Glutamatergic neuron (in vitro differentiated cells): ENCODE data around the gene LRRC26. TPM values are rescaled to one million over a fixed set of nuclear protein-coding genes. Genes with fewer than 3 reads are reported as not detected.
"Not testable (repeated sequence)": the region's sequence is repeated elsewhere in the genome, so short reads cannot be mapped to it uniquely, and the experiment has no call there.

Source experiments
- DNase-seq: peaks from one replicate; pipeline ENCODE4 v3.0.0; 2022
- H3K27ac Mint-ChIP-seq: one replicate; pipeline ENCODE4 v1.8.0; 2020; ENCODE audit warnings: mild to moderate bottlenecking, mixed read lengths, inconsistent platforms; ENCODE audit not compliant: unreplicated experiment
- H3K27me3 Mint-ChIP-seq: one replicate; pipeline ENCODE4 v1.8.0; 2020; ENCODE audit warnings: mild to moderate bottlenecking, moderate library complexity, mixed read lengths, inconsistent platforms; ENCODE audit not compliant: unreplicated experiment
- H3K36me3 Mint-ChIP-seq: one replicate; pipeline ENCODE4 v1.8.0; 2020; ENCODE audit warnings: mild to moderate bottlenecking, mixed read lengths, inconsistent platforms; ENCODE audit not compliant: unreplicated experiment
- H3K4me1 Mint-ChIP-seq: one replicate; pipeline ENCODE4 v1.8.0; 2020; ENCODE audit warnings: mild to moderate bottlenecking, low read depth, mixed read lengths, inconsistent platforms; ENCODE audit not compliant: unreplicated experiment
- H3K4me3 Mint-ChIP-seq: one replicate; pipeline ENCODE4 v1.8.0; 2020; ENCODE audit warnings: mild to moderate bottlenecking, mixed read lengths, inconsistent platforms; ENCODE audit not compliant: unreplicated experiment
- H3K9me3 Mint-ChIP-seq: one replicate; pipeline ENCODE4 v1.8.0; 2020; ENCODE audit warnings: mild to moderate bottlenecking, moderate library complexity, mixed read lengths, inconsistent platforms; ENCODE audit not compliant: unreplicated experiment
- total RNA-seq: library from RNA; stranded (reverse); fragmentation: NEBNext Ultra II Directional; extraction: Animal tissue kit (Norgen Biotek cat#: 25700); gene quantifications from one replicate; pipeline ENCODE4 v1.2.1, GENCODE V29; 2021; ENCODE audit not compliant: unreplicated experiment
- TF ChIP-seq, protein P1 (sequence below): fragments of 200-600 bp; sonication (generic); IDR thresholded peaks from one replicate; pipeline ENCODE4 v1.5.0; 2021; ENCODE audit not compliant: partially characterized antibody, unreplicated experiment

Gene LRRC26
- total RNA-seq, 1 donor from 2014 or later, result 0.98 TPM

DNA sequence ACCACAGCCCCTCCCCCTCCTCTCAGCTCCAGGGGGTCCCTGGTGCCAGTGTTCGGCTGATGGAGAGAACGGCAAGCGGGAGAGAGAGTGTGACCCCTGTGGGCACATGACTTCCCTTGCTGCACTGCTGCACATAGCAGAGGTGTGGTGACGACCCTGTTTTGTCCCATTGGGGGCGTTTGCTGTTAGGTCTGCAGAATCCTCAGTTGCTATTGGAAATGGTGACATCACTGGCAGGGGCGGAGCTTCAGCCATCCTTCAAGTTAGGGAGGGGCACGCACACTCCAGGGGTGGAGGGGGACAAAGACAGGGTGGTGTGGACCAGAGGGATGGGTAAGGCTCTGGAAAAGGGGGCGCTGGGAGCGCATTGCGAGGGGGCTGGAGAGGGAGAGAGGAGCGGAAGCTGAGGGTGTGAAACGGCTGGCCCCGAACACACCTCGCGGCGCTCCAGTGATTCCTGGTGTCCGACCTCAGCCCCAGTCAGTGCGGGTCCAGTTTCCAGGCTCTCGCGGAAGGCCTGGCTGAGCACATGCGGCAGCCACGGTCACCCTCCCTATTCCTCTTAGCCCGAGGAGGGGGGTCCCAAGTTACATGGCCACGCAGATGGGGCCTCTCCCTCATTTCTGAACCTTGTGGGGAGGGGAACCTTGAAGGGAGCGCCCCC, 31.7 kb downstream of the LRRC26 start:
- peaks cover 31% of the 10 kb centered on the region for H3K27me3 Mint-ChIP-seq
- peak overlapping the region; percentile 22 for H3K27ac Mint-ChIP-seq
- TF ChIP-seq, protein P1, sequence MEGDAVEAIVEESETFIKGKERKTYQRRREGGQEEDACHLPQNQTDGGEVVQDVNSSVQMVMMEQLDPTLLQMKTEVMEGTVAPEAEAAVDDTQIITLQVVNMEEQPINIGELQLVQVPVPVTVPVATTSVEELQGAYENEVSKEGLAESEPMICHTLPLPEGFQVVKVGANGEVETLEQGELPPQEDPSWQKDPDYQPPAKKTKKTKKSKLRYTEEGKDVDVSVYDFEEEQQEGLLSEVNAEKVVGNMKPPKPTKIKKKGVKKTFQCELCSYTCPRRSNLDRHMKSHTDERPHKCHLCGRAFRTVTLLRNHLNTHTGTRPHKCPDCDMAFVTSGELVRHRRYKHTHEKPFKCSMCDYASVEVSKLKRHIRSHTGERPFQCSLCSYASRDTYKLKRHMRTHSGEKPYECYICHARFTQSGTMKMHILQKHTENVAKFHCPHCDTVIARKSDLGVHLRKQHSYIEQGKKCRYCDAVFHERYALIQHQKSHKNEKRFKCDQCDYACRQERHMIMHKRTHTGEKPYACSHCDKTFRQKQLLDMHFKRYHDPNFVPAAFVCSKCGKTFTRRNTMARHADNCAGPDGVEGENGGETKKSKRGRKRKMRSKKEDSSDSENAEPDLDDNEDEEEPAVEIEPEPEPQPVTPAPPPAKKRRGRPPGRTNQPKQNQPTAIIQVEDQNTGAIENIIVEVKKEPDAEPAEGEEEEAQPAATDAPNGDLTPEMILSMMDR, result no peak

DNA sequence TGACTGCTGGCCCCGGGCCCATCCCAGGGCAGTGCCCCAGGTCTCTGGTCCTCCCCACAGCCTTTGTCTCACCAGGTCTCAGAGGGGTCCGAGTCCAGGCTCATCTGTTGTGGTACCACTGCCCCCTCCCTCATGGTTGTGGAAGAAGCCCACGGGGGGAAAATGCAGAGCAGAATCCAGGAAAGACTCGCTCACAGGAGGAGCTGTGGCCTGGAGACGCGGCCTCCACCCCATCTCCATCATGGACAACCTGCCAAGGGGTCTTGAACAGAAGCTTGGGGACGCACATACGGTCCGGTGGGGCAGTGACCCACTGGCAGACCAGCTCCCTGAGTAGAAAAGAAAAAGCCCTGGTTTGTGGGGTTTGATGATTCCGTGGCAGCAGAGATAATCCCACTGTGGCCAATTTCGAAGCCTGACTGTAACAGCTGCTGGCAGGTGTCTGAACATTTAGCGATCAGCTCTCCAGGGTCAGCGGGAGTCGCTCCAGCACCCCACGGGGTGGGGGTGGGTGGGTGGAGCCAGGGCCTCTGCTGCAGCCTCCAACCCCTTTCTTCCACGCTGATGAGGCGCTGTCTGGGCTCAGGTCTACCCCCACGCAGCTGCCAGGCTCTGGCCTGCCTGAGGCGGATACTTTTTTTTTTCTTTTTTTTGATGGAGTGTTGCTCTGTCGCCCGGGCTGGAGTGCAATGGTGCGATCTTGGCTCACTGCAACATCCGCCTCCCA, 32.8 kb downstream of the LRRC26 start:
- H3K4me3 Mint-ChIP-seq, result no peak overlapping the region
- no peaks in the 10 kb centered on the region for H3K36me3 Mint-ChIP-seq
- H3K4me1 Mint-ChIP-seq, result peaks cover 7% of the 10 kb centered on the region
- peak overlapping the region; percentile 73 for H3K27ac Mint-ChIP-seq
- H3K9me3 Mint-ChIP-seq, result peaks cover 11% of the 10 kb centered on the region
- TF ChIP-seq, protein P1, result no peak
- DNase-seq, result peak; percentile 56
- H3K27me3 Mint-ChIP-seq, result peaks cover 27% of the 10 kb centered on the region

More for the DNA sequence above, 31.7 kb downstream of the LRRC26 start:
- peaks cover 9% of the 10 kb centered on the region for H3K9me3 Mint-ChIP-seq
- peaks cover 7% of the 10 kb centered on the region for H3K4me1 Mint-ChIP-seq
- peak; percentile 80 for DNase-seq
- H3K36me3 Mint-ChIP-seq, result no peaks in the 10 kb centered on the region
- peak overlapping the region; percentile 81 for H3K4me3 Mint-ChIP-seq

DNA sequence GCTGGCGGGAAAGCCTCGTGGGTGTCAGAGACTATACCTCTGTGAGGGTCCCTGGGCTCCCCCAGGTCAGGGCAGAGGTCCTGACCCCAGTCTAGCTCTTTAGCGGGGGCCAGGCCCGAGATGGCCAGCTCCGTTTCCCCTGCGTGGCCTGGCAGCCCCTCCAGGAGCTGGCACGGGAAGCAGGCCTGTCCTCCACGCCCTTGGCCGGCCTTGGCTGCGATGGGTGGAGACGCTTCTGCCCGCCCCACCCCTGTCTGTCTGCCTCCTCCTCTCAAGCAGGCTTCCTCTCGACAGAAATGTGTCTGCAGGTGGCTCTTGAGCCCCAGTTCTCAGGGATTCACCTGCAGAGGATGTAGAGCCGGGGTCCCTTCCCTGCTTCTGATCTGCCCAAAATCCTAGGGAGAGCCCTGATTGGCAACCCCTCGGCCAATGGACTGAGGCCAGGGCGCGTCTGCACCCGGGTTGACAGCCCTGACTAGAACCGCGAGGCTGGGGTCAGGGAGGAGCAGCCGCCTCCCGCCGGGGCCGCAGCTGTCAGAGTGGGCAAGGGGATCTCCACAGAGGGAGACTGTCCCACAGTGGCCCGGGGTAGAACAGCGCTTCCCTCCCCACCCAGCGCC, 33.5 kb downstream of the LRRC26 start:
- H3K4me1 Mint-ChIP-seq, result peaks cover 7% of the 10 kb centered on the region
- H3K27me3 Mint-ChIP-seq, result peaks cover 24% of the 10 kb centered on the region
- no peak overlapping the region for H3K4me3 Mint-ChIP-seq
- peaks cover 11% of the 10 kb centered on the region for H3K9me3 Mint-ChIP-seq
- H3K27ac Mint-ChIP-seq, result no peak overlapping the region
- DNase-seq, result no peak
- no peaks in the 10 kb centered on the region for H3K36me3 Mint-ChIP-seq
- TF ChIP-seq, protein P1, result no peak

DNA sequence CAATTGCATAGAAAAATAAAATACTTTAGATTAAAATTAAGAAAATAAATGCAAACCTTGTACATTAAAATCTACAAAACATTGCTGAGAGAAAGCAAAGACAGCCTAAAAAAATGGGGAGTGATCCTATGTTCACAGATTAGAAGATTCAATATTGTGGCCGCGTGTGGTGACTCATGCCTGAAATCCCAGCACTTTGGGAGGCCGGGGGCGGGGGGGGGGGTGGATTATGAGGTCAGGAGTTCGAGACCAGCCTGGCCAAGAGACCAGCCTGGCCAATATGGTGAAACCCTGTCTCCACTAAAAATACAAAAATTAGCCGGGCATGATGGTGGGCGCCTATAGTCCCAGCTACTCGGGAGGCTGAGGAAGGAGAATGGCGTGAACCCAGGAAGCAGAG, 34.7 kb downstream of the LRRC26 start:
- not testable (repeated sequence) for H3K4me3 Mint-ChIP-seq, H3K4me1 Mint-ChIP-seq, DNase-seq, H3K27ac Mint-ChIP-seq, H3K9me3 Mint-ChIP-seq, H3K36me3 Mint-ChIP-seq
- H3K27me3 Mint-ChIP-seq, result peaks cover 18% of the 10 kb centered on the region

DNA sequence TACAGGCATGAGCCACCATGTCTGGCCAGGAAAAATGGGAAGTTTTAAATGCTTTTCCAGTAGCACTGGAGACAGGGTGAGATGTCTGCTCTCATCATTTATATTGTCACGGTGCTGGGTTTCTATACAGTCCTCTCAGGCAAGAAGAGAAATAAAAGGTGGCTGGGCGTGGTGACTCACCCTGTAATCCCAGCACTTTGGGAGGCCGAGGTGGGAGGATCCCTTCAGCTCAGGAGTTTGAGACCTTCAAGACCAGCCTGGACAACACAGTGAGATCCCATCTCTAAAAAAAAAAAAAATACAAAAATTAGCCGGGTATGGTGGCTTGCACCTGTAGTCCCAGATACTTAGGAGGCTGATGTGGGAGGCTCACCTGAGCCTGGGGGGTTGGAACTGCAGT, 35.7 kb downstream of the LRRC26 start:
- no peaks in the 10 kb centered on the region for H3K36me3 Mint-ChIP-seq
- H3K9me3 Mint-ChIP-seq, result peaks cover 9% of the 10 kb centered on the region
- TF ChIP-seq, protein P1, result no peak
- peaks cover 13% of the 10 kb centered on the region for H3K27me3 Mint-ChIP-seq
- no peak overlapping the region for H3K27ac Mint-ChIP-seq
- H3K4me1 Mint-ChIP-seq, result peaks cover 4% of the 10 kb centered on the region
- no peak overlapping the region for H3K4me3 Mint-ChIP-seq
- DNase-seq, result no peak
